ENCODE measurements around the gene MYO5A.
"Not testable (repeated sequence)": the region's sequence is repeated elsewhere in the genome, so short reads cannot be mapped to it uniquely, and the experiment has no call there.

MYO5A gene

GRCh38 chr15:52518487-52519371 is 10.0 kb downstream of the MYO5A start:
- no peaks in the 10 kb centered on the region for H3K36me3 ChIP-seq (ENCODE audit: insufficient read depth, low read length)
- H3K4me2 ChIP-seq (ENCODE audit: low read length): no peak overlapping the region
- no peak overlapping the region for H3K4me3 ChIP-seq (ENCODE audit: low read length)
- no peaks in the 10 kb centered on the region for H3K27me3 ChIP-seq (ENCODE audit: control insufficient read depth, insufficient read depth, low read length)
- H3K9me3 ChIP-seq (replicated peaks; ENCODE audit: low read length): no peaks in the 10 kb centered on the region
- peaks cover 12% of the 10 kb centered on the region for H3K4me1 ChIP-seq (ENCODE audit: control insufficient read depth, insufficient read depth, low read length)
- H3K9ac ChIP-seq (ENCODE audit: low read depth, low read length): no peak overlapping the region

- no peak overlapping the region for H3K4me2 ChIP-seq (ENCODE audit: low read length)
- no peak overlapping the region for H3K9ac ChIP-seq (ENCODE audit: low read depth, low read length)
- no peaks in the 10 kb centered on the region for H3K36me3 ChIP-seq (ENCODE audit: insufficient read depth, low read length)
- H3K4me3 ChIP-seq (ENCODE audit: low read length): no peak overlapping the region
- H3K9me3 ChIP-seq (replicated peaks; ENCODE audit: low read length): no peaks in the 10 kb centered on the region
- no peaks in the 10 kb centered on the region for H3K27me3 ChIP-seq (ENCODE audit: control insufficient read depth, insufficient read depth, low read length)
- no peaks in the 10 kb centered on the region for H3K4me1 ChIP-seq (ENCODE audit: control insufficient read depth, insufficient read depth, low read length)
Measured at GRCh38 chr15:52517014-52517413, 11.7 kb downstream of the MYO5A start.

- Histone ChIP-seq H3K9me3 (replicated peaks; ENCODE audit: low read length) (no peaks in the 10 kb centered on the region), H3K36me3 (ENCODE audit: insufficient read depth, low read length) (no peaks in the 10 kb centered on the region), H3K9ac (ENCODE audit: low read depth, low read length) (no peak overlapping the region), H3K4me2 (ENCODE audit: low read length) (no peak overlapping the region), H3K4me1 (ENCODE audit: control insufficient read depth, insufficient read depth, low read length) (no peaks in the 10 kb centered on the region), H3K4me3 (ENCODE audit: low read length) (no peak overlapping the region), H3K27me3 (ENCODE audit: control insufficient read depth, insufficient read depth, low read length) (no peaks in the 10 kb centered on the region)
Measured at GRCh38 chr15:52515343-52515742, 13.3 kb downstream of the MYO5A start.

DNA sequence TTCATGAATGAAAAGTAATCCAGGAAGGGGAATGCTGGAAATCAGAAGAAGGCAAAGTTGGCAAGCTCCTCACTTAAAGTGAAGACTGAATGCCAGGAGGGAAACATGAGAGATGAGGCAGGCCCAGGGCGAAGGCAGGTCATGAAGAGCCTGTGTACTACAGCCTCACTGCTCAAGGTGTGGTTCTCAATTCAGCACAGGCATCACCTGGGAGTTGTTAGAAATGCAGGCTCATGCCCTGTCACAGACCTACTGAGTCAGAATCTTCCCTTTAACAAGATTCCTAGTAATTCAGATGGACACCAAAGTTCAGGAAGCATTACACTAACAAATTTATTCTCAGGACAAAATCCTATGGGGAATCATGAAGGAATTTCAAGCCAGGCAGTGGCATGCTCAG is 14.2 kb downstream of the MYO5A start:
- no peaks in the 10 kb centered on the region for H3K36me3 ChIP-seq (ENCODE audit: insufficient read depth, low read length)
- no peak overlapping the region for H3K9ac ChIP-seq (ENCODE audit: low read depth, low read length)
- H3K4me3 ChIP-seq (ENCODE audit: low read length): no peak overlapping the region
- no peaks in the 10 kb centered on the region for H3K27me3 ChIP-seq (ENCODE audit: control insufficient read depth, insufficient read depth, low read length)
- H3K9me3 ChIP-seq (replicated peaks; ENCODE audit: low read length): no peaks in the 10 kb centered on the region
- no peak overlapping the region for H3K4me2 ChIP-seq (ENCODE audit: low read length)
- no peaks in the 10 kb centered on the region for H3K4me1 ChIP-seq (ENCODE audit: control insufficient read depth, insufficient read depth, low read length)

- H3K4me1 ChIP-seq (ENCODE audit: control insufficient read depth, insufficient read depth, low read length); H3K9ac ChIP-seq (ENCODE audit: low read depth, low read length); H3K4me2 ChIP-seq (ENCODE audit: low read length); H3K9me3 ChIP-seq (replicated peaks; ENCODE audit: low read length); H3K36me3 ChIP-seq (ENCODE audit: insufficient read depth, low read length); H3K27me3 ChIP-seq (ENCODE audit: control insufficient read depth, insufficient read depth, low read length); H3K4me3 ChIP-seq (ENCODE audit: low read length): not testable (repeated sequence)
Measured at GRCh38 chr15:52512869-52513268, 15.8 kb downstream of the MYO5A start.

GRCh38 chr15:52511084-52511483 is 17.6 kb downstream of the MYO5A start:
- Histone ChIP-seq H3K9ac (ENCODE audit: low read depth, low read length) (no peak overlapping the region), H3K9me3 (replicated peaks; ENCODE audit: low read length) (no peaks in the 10 kb centered on the region), H3K4me3 (ENCODE audit: low read length) (no peak overlapping the region), H3K4me1 (ENCODE audit: control insufficient read depth, insufficient read depth, low read length) (no peaks in the 10 kb centered on the region), H3K27me3 (ENCODE audit: control insufficient read depth, insufficient read depth, low read length) (no peaks in the 10 kb centered on the region), H3K36me3 (ENCODE audit: insufficient read depth, low read length) (no peaks in the 10 kb centered on the region), H3K4me2 (ENCODE audit: low read length) (no peak overlapping the region)

DNA sequence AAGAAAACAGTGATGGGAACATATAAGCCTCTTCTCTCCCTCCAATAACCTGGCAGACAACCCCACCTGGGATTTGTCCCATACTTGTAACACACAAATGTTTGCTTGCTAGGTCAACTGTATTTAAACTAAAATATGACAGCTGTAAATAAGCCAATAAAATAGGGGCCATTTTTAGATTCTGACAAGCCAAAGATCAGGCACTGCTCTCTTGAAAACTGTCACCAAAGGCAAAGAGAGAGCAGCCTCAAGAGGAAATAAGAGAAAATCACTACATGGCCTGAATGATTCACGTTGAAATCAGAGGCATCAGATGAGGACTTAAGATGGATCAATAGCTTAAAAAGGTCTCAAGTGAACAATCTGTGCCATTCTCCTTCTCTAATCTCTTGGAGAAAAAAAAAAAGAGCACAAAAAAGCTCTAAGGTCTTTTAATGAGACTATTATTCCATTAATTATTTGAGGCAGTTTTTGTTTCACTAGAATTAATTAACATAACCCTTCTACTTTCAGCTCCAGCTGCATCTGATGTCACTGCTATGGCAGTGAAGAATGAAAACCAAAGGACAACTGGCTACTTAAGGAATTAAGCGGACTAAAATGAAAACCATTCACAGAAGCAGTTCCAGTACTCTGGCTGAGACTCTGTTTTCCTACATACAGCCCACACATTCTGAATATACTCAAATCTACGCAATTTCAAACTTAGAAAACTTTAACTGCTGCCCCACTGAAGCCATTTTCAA is 19.0 kb downstream of the MYO5A start:
- H3K4me1 ChIP-seq (ENCODE audit: control insufficient read depth, insufficient read depth, low read length): peaks cover 5% of the 10 kb centered on the region
- no peaks in the 10 kb centered on the region for H3K27me3 ChIP-seq (ENCODE audit: control insufficient read depth, insufficient read depth, low read length)
- no peak overlapping the region for H3K4me3 ChIP-seq (ENCODE audit: low read length)
- no peak overlapping the region for H3K9ac ChIP-seq (ENCODE audit: low read depth, low read length)
- H3K9me3 ChIP-seq (replicated peaks; ENCODE audit: low read length): no peaks in the 10 kb centered on the region
- no peaks in the 10 kb centered on the region for H3K36me3 ChIP-seq (ENCODE audit: insufficient read depth, low read length)
- no peak overlapping the region for H3K4me2 ChIP-seq (ENCODE audit: low read length)

GRCh38 chr15:52506549-52506948 is 22.1 kb downstream of the MYO5A start:
- no peak overlapping the region for H3K4me3 ChIP-seq (ENCODE audit: low read length)
- no peaks in the 10 kb centered on the region for H3K27me3 ChIP-seq (ENCODE audit: control insufficient read depth, insufficient read depth, low read length)
- no peak overlapping the region for H3K4me2 ChIP-seq (ENCODE audit: low read length)
- no peaks in the 10 kb centered on the region for H3K36me3 ChIP-seq (ENCODE audit: insufficient read depth, low read length)
- peaks cover 17% of the 10 kb centered on the region for H3K4me1 ChIP-seq (ENCODE audit: control insufficient read depth, insufficient read depth, low read length)
- H3K9ac ChIP-seq (ENCODE audit: low read depth, low read length): no peak overlapping the region
- no peaks in the 10 kb centered on the region for H3K9me3 ChIP-seq (replicated peaks; ENCODE audit: low read length)

DNA sequence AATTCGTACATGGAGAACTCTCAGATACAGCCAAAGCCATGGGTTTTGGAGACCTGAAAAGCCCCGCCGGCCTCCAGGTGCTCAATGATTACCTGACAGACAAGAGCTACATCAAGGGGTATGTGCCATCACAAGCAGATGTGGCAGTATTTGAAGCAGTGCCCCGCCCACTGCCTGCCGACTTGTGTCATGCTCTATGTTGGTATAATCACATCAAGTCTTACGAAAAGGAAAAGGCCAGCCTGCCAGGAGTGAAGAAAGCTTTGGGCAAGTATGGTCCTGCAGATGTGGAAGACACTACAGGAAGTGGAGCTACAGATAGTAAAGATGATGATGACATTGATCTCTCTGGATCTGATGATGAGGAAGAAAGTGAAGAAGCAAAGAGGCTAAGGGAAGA is 23.5 kb downstream of the MYO5A start:
- no peak overlapping the region for H3K9ac ChIP-seq (ENCODE audit: low read depth, low read length)

GRCh38 chr15:52503788-52504496 is 24.7 kb downstream of the MYO5A start:
- H3K9ac ChIP-seq (ENCODE audit: low read depth, low read length): no peak overlapping the region
- H3K4me3 ChIP-seq (ENCODE audit: low read length): peak overlapping the region; percentile 7
- no peaks in the 10 kb centered on the region for H3K27me3 ChIP-seq (ENCODE audit: control insufficient read depth, insufficient read depth, low read length)
- H3K9me3 ChIP-seq (replicated peaks; ENCODE audit: low read length): no peaks in the 10 kb centered on the region
- peak overlapping the region; percentile 70 for H3K4me2 ChIP-seq (ENCODE audit: low read length)
- no peaks in the 10 kb centered on the region for H3K36me3 ChIP-seq (ENCODE audit: insufficient read depth, low read length)
- H3K4me1 ChIP-seq (ENCODE audit: control insufficient read depth, insufficient read depth, low read length): peaks cover 18% of the 10 kb centered on the region

More for the DNA sequence above, 23.5 kb downstream of the MYO5A start:
- Histone ChIP-seq H3K4me3 (ENCODE audit: low read length) (no peak overlapping the region), H3K4me1 (ENCODE audit: control insufficient read depth, insufficient read depth, low read length) (peaks cover 17% of the 10 kb centered on the region), H3K36me3 (ENCODE audit: insufficient read depth, low read length) (no peaks in the 10 kb centered on the region), H3K9me3 (replicated peaks; ENCODE audit: low read length) (no peaks in the 10 kb centered on the region), H3K4me2 (ENCODE audit: low read length) (no peak overlapping the region), H3K27me3 (ENCODE audit: control insufficient read depth, insufficient read depth, low read length) (no peaks in the 10 kb centered on the region)

DNA sequence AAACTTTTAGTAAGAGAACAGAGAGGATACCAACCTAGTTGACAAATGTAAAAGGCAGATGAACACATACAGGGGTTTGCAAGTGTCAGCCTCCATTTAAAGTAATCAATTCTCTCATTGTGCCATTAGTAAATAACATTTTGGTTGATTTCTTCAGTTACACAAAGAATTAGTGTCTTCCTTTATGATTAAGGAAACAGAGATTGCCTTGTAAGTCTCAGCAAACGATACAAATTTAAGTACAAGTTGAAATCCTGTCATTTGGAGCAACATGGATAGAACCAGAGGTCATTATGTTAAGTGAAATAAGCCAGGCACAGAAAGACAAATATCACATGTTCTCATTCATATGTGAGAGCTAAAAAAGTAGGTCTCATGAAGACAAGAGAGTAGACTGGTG is 26.1 kb downstream of the MYO5A start:
- H3K36me3 ChIP-seq (ENCODE audit: insufficient read depth, low read length): no peaks in the 10 kb centered on the region
- no peak overlapping the region for H3K4me3 ChIP-seq (ENCODE audit: low read length)
- H3K4me2 ChIP-seq (ENCODE audit: low read length): no peak overlapping the region
- no peaks in the 10 kb centered on the region for H3K9me3 ChIP-seq (replicated peaks; ENCODE audit: low read length)
- H3K9ac ChIP-seq (ENCODE audit: low read depth, low read length): no peak overlapping the region
- peaks cover 27% of the 10 kb centered on the region for H3K4me1 ChIP-seq (ENCODE audit: control insufficient read depth, insufficient read depth, low read length)
- H3K27me3 ChIP-seq (ENCODE audit: control insufficient read depth, insufficient read depth, low read length): no peaks in the 10 kb centered on the region

All from skeletal muscle satellite cell (primary cell).